RWPE2 (cell line): ENCODE measurements around the gene ABCA1.
A peak's percentile ranks its signal among the peaks of the same experiment; 100 is the strongest.
"Not testable (repeated sequence)": the region's sequence is repeated elsewhere in the genome, so short reads cannot be mapped to it uniquely, and the experiment has no call there.

ENCODE experiments used
- ATAC-seq: fragments of 200-7000 bp; cut with Tn5 transposase; 3 replicates; pipeline ENCODE4 v1.9.1; 2021; ENCODE audit warnings: low read depth
- DNase-seq: peaks from one replicate; pipeline ENCODE4 v3.0.0-alpha.2; 2020; ENCODE audit warnings: low spot score
- H3K27ac ChIP-seq: fragments of 450-650 bp; 2 replicates; pipeline ENCODE4 v1.5.1; 2017; ENCODE audit warnings: mild to moderate bottlenecking; ENCODE audit not compliant: poor library complexity, severe bottlenecking
- H3K27me3 ChIP-seq: fragments of 250-450 bp; sonication (Bioruptor Pico); 2 replicates; pipeline ENCODE4 v1.5.1; 2021; ENCODE audit warnings: mild to moderate bottlenecking, moderate library complexity; ENCODE audit not compliant: insufficient read depth, poor library complexity, severe bottlenecking
- H3K36me3 ChIP-seq: fragments of 250-450 bp; sonication (Bioruptor Pico); 2 replicates; pipeline ENCODE4 v1.5.1; 2020; ENCODE audit warnings: low read depth, mild to moderate bottlenecking, moderate library complexity
- H3K4me1 ChIP-seq: fragments of 250-450 bp; sonication (Bioruptor Pico); 2 replicates; pipeline ENCODE4 v1.5.1; 2021; ENCODE audit warnings: mild to moderate bottlenecking, moderate library complexity; ENCODE audit not compliant: insufficient read depth, poor library complexity, severe bottlenecking
- H3K4me3 ChIP-seq: fragments of 250-450 bp; sonication (Bioruptor Pico); 2 replicates; pipeline ENCODE4 v1.5.1; 2021; ENCODE audit warnings: mild to moderate bottlenecking, moderate library complexity; ENCODE audit not compliant: severe bottlenecking
- H3K9me3 ChIP-seq: fragments of 250-450 bp; sonication (Bioruptor Pico); 2 replicates; pipeline ENCODE4 v1.5.1; 2021; ENCODE audit warnings: mild to moderate bottlenecking, moderate library complexity; ENCODE audit not compliant: severe bottlenecking
- CTCF ChIP-seq: fragments of 450-650 bp; IDR thresholded peaks from one replicate; pipeline ENCODE4 v1.5.1; 2017; ENCODE audit warnings: mild to moderate bottlenecking, moderate library complexity; ENCODE audit not compliant: poor library complexity, severe bottlenecking

The ABCA1 gene

DNA sequence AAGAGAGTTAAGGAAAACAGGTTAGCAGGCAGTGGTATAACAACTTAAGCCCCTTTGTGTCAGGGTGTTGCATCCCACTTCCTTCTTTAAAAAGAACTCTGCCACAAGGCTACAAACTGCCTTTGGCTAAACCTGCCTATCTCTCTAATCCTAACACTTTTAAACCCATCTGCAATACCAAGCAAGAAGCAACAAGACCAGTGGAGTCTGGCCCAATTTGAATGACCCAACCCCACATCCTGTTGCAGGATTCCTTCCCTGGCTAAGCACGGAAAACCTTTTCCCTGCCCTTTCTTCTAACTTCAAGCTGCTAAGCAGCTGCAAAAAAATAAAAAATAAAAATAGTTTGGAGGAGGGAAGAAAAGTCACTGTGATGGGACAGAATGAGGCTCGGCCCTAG, 27.1 kb downstream of the ABCA1 start:
- Histone ChIP-seq H3K27ac (peak overlapping the region; percentile 37), H3K9me3 (no peaks in the 10 kb centered on the region)

DNA sequence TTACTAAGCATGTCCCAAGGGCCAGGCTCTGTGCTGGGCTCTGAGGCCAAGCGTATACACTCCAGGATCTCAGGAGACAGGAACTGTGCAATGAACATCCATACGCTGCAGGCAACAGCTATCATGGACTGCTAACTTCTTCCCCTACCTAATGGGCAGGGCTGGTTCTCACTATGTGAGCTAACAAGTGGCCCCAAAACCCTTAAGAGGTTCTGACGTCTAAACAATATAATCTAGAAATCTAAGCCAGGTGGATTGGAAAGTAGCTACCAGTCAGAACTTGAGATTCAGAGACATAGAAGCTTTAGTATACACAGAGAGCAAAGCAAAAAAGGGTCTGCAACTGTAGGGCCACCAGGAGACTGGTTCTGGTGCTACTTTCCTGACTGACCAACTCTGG, 27.6 kb downstream of the ABCA1 start:
- no peaks in the 10 kb centered on the region for H3K36me3 ChIP-seq
- no peaks in the 10 kb centered on the region for H3K27me3 ChIP-seq
- H3K4me3 ChIP-seq = no peak overlapping the region
- DNase-seq (no peak), ATAC-seq (no peak)
- H3K9me3 ChIP-seq = no peaks in the 10 kb centered on the region
- peak overlapping the region; percentile 37 for H3K27ac ChIP-seq
- peaks cover 15% of the 10 kb centered on the region for H3K4me1 ChIP-seq
- TF ChIP-seq CTCF = no peak

More for the DNA sequence above, 27.1 kb downstream of the ABCA1 start:
- ATAC-seq (peak; percentile 85), DNase-seq (no peak)
- Histone ChIP-seq H3K4me3 (no peak overlapping the region), H3K36me3 (no peaks in the 10 kb centered on the region), H3K4me1 (peaks cover 15% of the 10 kb centered on the region), H3K27me3 (no peaks in the 10 kb centered on the region)
- no peak for TF ChIP-seq CTCF

GRCh38 chr9:104899759-104900247, 28.2 kb downstream of the ABCA1 start:
- no peak for ATAC-seq
- Histone ChIP-seq H3K4me3 (no peak overlapping the region), H3K27ac (peak overlapping the region; percentile 37), H3K36me3 (no peaks in the 10 kb centered on the region), H3K9me3 (no peaks in the 10 kb centered on the region), H3K27me3 (no peaks in the 10 kb centered on the region), H3K4me1 (peaks cover 15% of the 10 kb centered on the region)
- no peak for DNase-seq
- TF ChIP-seq CTCF = no peak

GRCh38 chr9:104898376-104898775, 29.6 kb downstream of the ABCA1 start:
- not testable (repeated sequence) for H3K27ac ChIP-seq, ATAC-seq, H3K36me3 ChIP-seq, H3K27me3 ChIP-seq, DNase-seq, H3K4me3 ChIP-seq, H3K9me3 ChIP-seq
- peaks cover 15% of the 10 kb centered on the region for H3K4me1 ChIP-seq

GRCh38 chr9:104896131-104896530, 31.8 kb downstream of the ABCA1 start:
- Histone ChIP-seq H3K27me3 (no peaks in the 10 kb centered on the region), H3K9me3 (no peaks in the 10 kb centered on the region), H3K36me3 (no peaks in the 10 kb centered on the region), H3K27ac (no peak overlapping the region), H3K4me3 (no peak overlapping the region), H3K4me1 (peaks cover 9% of the 10 kb centered on the region)
- no peak for DNase-seq
- ATAC-seq = no peak
- no peak for TF ChIP-seq CTCF
